HT-29 (cell line): ENCODE data around the gene PDE8B. TPM values are rescaled to one million over a fixed set of nuclear protein-coding genes. Genes with fewer than 3 reads are reported as not detected.

Experiments
- DNase-seq: peaks from one replicate; pipeline ENCODE4 v3.0.0-alpha.2; 2015; ENCODE audit warnings: low spot score
- total RNA-seq: library from RNA; depleted of rRNA; stranded (reverse); fragments of >200 nt; shearing (Covaris generic); gene quantifications from 2 replicates; pipeline ENCODE4 v1.2.3, GENCODE V29; 2014

The PDE8B gene
- total RNA-seq, 1 experiment from 2014 or later: not detected

GRCh38 chr5:77186652-77187370, 23.7 kb upstream of the PDE8B start:
- DNase-seq: no peak

DNA sequence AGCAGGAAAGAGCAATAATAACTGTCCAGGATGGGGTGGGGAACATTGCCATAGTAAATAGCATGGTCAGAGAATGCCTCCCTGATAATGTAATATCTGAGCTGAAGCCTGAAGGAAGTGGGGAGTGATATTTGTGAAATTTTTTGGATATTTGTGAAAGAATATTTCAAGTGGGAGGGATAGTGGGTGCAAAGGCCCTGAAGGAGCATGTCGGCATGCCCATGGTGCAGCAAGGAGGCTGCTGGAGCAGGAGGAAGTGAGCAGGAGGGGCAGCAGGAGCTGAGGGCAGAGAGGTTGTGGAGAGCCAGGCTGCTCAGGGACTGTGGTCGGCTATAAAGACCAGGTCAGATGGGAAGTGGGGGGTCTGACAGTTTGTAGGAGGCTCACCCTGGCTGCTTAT, 21.1 kb upstream of the PDE8B start:
- DNase-seq: no peak

DNA sequence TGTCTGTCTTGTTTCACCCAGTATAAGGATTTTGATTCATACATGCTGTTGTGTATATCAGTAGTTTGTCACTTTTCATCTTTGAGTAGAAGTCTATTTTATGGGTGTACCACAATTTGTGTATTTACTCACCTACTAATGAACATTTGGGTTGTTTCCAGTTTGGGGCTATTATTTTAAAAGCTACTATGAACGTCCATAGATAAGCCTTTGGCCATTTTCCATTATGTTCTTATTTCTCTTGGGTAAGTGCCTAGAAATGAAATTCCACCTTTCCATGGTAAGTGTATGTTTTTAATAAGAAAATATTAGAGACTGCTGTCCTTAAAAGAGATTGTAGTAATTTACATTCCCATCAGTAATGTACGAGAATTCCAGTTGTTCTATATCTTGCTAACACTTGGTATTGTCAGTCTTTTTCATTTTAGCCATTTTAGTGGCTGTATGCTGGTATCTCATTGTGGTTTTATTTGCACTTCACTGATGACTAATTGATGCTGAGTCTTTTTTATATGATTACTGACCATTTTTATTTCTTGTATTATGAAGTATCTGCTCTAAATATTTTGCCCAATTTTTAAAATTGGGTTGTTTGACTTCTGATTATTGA, 17.9 kb upstream of the PDE8B start:
- DNase-seq: no peak

- no peak for DNase-seq
Measured at GRCh38 chr5:77194762-77195161, 15.7 kb upstream of the PDE8B start.

DNA sequence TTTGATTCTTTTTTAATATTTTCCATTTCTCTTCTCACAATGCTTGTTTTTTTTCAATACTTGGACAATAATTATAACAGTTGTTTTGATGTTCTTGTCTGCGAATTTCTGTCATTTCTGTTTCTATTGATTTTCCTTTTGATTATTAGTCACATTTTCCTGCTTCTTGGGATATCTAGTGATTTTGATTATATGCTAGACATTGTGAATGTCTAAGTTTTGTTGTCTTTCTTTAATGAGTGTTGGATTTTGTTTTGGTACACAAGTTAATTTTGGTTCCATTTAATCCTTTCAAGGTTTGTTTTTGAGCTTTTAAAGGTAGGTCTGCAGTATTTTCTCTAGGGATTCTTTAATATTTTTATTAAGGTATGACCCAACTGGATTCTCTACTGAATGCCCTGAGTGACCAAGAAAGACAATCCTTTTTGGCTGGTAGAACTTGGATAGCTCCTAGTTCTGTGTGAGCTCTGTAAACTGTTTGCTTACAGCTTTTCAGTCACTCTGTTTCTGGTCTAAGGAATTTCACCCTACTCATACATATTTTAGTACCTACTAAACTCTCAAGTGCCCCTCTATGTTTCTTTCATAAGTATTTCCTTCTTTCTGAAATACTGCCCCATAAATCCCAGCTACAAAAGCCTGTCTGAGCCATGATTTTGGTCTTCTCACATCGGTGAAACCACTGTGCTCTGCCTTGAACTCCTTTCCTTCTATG, 12.5 kb upstream of the PDE8B start:
- DNase-seq: no peak

GRCh38 chr5:77200663-77201062, 9.8 kb upstream of the PDE8B start:
- no peak for DNase-seq

GRCh38 chr5:77202145-77202544, 8.3 kb upstream of the PDE8B start:
- DNase-seq: no peak

DNA sequence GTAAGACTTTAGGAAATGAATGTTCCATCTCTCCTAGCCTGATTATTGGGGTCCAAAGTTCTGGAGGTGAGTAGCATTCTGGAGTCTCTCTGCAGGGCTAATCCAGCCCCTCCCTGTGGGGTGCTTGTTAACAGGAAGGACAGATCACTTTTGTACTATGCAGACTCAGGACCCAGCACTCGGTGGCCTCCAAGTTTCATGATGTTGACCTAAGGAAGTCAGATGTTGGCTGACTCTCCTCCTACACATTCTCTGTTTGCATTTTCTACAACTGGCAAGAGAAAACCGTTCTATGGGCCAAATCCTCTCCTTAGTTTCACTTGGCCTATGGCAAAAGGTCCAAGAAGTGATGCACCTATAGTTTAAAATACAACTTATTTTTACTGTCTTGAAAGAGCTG, 5.5 kb upstream of the PDE8B start:
- no peak for DNase-seq

- no peak for DNase-seq
Measured at GRCh38 chr5:77208507-77209163, 1.8 kb upstream of the PDE8B start.

DNA sequence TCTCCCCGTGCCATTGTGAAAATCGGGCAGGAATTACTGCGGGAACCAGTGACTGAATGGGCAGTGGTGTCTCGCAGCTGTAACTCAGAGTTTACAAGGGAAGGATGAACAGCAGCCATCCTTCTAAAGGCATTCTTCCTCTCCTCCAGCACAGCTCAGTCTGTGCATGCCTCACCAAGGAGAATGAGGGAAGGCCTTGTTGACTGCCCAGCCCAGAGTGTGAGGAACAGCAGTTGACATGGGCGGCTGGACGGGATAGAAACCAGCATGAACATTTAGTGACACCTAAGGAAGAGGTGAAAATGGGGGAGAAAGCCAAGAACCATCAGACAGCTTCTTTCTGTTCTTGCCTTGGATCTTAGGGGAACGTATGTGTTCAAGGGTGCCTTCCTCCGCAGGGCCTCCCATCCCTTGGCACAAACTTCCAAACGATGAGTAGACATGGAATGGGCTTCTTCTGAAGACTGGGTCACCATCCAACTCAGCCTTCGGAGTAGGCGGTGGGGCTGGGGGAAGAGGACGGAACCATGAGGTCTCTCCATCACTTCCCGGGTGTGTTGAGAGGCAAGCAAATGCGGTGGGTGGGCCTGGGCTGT, 887 bp upstream of the PDE8B start:
- no peak for DNase-seq

GRCh38 chr5:77210964-77211690, 647 bp downstream of the PDE8B start:
- no peak for DNase-seq

DNA sequence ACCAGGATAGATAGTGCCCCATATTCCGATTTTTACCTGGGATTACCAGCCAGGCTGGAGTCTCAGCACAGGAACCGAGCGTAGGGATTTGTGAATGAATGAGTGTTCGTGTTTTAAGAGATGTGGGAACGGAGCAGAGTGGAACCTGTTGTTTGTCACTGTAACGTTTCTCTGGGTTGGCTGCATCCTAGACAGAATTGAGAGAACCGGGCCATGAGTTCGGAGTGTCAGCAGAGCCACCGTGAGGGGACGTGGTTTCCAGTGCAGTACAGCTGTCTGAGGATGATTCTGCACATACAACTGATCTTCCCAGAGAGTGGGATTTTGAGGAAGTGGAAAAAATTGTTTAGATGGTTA, 1.2 kb downstream of the PDE8B start:
- DNase-seq: no peak

DNA sequence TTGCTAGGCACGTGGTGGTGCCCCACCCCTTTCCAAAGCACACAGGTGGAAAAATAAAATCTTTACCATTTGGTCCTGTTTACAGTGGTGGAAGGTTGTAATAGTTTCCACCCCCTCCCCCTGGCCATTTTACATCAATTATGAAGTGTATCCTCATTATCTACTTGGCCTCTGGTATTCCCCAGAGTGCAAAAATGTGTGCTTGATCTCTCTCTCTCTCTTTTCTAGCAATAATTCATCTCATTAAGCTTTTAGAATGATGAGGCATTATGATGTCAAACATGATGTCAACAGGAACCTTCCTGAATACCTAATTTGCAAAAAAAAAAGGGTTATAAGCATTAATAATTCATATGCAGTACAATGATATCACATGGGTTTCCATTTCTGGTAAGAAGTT, 3.1 kb downstream of the PDE8B start:
- DNase-seq: no peak

DNA sequence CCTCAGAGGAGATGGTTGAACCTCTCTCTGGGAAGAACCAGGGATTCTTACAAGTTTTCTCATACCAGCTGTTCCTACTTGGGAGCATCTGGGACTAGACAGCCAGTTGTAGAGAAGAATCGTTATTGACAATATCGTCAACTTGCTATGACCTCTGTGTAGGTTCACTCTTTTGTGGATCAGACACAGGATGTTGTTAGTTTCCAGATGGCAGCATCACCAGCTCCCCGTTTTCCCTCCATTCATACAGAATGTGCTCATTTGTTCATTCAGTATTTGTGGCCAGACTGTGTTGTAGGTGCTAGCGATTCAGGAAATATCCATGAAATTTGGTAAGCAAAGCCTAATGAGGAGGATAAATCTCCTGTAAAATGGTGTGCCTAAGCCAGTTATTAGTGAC, 3.7 kb downstream of the PDE8B start:
- no peak for DNase-seq

- DNase-seq: peak; percentile 14
Measured at GRCh38 chr5:77218263-77218662, 7.8 kb downstream of the PDE8B start.

DNA sequence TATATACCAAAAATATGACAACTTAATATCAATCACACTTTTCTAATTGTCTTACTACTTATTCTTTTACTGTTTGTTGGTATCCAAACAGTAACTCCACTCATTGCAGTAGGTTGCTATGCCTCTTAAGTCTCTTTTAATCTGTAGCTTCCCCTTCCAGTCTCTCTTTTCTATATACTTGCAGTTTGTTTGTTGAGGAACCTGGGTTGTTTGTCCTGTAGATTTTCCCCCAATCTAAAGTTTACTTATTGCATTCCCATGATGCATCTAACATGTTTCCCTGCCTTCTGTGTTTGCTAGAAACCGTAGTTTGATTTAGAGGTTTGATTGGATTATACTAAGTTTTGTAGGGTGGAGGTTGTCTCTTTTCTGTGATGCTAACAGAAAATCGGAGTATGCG, 10.6 kb downstream of the PDE8B start:
- no peak for DNase-seq

GRCh38 chr5:77222722-77223121, 12.2 kb downstream of the PDE8B start:
- DNase-seq: no peak

- no peak for DNase-seq
Measured at GRCh38 chr5:77223653-77224052, 13.2 kb downstream of the PDE8B start.

DNA sequence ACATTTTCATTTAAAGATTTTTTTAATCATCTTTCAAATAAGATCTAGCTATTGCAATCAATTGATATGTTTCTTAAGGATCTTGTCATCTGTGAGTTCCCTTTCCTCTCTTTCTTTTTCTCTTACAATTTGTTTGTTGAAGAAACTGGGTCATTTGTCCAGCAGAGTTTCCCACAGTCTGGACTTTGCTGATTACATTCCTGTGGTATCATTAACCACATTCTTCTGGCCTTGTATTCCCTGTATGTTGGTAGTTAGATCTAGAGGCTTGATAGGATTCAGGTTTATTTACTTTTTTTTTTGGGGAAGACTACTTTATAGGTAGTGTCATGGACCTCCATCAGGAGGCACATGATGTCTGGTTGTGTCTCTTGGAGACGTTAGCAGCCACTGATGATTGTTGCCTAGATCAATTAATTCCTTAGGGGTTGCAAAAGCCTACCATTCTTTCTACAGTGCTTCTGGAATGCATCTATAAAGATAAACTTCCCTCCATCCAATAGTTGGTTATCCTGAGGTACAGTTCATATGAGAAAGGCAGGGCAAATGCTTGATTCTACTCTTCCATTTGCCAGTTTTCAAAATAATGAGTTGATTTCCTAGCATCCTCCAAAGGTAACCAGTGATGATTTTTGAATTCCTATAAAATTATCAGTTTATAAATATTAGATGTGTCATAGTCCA, 14.3 kb downstream of the PDE8B start:
- peak; percentile 18 for DNase-seq

GRCh38 chr5:77225531-77225930, 15.1 kb downstream of the PDE8B start:
- DNase-seq: no peak

DNA sequence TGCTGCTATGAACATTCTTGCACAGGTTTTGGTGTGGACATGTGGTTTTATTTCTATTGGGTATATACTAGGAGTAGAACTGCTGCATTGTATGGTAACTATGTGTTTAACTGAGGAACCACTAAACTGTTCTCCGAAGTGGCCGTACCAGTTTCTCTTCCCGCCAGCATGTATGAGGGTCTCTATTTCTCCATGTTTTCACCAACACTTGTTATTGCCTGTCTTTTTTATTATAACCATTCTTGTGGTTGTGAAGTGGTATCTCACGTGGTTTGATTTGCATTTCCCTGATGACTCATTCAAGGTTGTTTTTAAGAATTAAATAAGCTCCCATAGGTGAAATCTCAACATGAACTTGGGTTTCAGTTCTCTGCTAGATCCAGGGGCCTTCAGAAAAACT, 19.4 kb downstream of the PDE8B start:
- no peak for DNase-seq
